Measurements from ENCODE around the gene FBN2.
"Not testable (repeated sequence)": the region's sequence is repeated elsewhere in the genome, so short reads cannot be mapped to it uniquely, and the experiment has no call there.

The FBN2 gene

GRCh38 chr5:128475693-128476092 is 62.4 kb downstream of the FBN2 start:
- DNase-seq: no peak

DNA sequence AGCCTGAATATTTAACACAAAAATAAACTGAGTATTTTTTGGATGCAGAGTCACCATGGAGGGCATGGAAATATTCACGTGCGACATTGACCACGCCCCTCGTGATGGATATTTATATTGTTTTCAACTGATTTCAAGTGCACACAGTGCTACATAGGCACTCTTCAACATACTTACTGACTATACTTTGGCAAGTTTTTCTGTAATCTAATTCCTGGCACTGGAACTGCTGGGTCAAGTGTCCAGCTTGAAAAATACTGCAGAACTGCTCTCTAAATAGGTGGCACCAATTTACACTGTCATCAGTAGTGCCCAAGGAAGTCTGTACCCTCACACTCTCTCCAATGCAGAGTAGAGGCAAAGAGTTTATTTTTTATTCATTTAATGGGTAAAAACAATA is 65.1 kb downstream of the FBN2 start:
- DNase-seq: no peak

GRCh38 chr5:128472036-128472435 is 66.0 kb downstream of the FBN2 start:
- DNase-seq: no peak

GRCh38 chr5:128470663-128471062 is 67.4 kb downstream of the FBN2 start:
- DNase-seq: no peak

DNA sequence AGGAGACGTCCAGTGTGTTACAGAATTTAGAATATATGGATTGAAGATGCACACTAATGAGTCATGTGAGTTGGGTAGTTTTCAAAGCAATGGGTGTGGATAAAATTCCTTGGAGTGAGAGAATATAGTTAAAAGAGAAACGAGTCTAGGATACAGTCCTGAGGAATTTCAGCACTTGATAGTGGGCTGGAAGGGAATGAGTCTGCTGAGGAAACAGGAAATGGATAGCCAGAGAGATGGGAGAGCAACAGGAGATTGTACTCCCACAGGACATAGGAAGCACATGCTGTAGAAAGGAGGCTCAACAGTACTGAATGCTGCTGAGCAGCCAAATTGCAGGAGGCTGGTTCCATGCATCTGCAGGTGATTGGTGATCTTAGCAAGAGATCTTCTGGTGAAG is 68.1 kb downstream of the FBN2 start:
- DNase-seq: no peak

- DNase-seq: no peak
Observed at GRCh38 chr5:128466980-128467379, 71.1 kb downstream of the FBN2 start.

DNA sequence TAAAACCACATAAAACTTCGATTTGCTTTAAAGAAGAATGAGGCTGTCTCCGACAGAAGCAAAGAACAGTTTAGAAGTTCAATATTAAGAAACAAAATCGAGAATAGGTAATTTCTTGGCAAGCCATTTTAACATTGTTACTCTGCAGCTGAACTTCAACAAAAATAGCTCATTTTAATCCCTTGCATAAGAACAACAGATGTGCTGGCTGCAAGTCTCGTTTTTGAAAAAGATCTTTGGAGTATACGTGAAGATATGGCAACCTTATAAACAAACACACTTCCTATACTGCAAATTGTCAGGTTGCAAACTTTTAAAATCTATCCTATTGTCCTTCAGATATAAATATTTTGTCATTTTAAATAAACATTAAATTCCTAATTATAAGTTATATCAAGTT is 71.5 kb downstream of the FBN2 start:
- no peak for DNase-seq

GRCh38 chr5:128464596-128464995 is 73.4 kb downstream of the FBN2 start:
- DNase-seq: no peak

DNA sequence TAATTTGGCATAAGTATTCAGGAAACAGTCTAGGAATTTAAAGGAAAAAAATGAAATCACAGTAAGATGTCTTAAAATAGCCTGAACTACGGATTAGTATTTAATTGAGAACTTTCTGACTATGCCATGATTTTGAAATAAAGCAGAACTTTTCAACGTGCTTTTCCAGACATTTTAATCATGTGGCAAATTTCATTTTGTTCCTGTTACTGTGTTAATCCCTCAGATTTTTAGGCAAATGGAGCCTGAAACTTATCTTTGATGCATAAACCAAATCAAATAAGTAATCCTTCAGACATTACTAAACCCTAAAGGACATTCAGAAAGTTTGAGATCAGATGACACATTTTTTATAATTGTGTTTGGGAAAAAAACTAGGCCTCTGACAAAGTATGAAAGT is 75.7 kb downstream of the FBN2 start:
- DNase-seq: no peak

GRCh38 chr5:128457147-128457915 is 80.7 kb downstream of the FBN2 start:
- DNase-seq: not testable (repeated sequence)

- DNase-seq: no peak
Observed at GRCh38 chr5:128455841-128456361, 82.1 kb downstream of the FBN2 start.

DNA sequence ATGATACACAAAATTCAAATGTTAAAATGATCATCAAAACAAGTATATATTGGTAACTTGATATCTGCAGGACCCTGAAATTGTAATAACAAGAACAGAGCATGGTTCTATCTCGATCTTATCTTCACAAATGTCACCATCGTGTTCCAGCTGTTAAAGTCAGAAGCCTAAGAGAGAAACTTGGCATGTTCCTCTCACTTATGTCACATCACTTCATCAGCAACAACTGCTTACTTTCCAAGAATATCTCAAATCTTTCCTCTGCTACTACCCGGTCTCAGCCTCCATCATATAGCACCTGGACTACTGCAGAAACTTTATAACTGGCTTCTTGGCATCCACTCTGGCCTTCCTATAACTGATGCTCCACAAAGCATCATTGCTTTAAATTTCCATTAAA is 84.9 kb downstream of the FBN2 start:
- no peak for DNase-seq

DNA sequence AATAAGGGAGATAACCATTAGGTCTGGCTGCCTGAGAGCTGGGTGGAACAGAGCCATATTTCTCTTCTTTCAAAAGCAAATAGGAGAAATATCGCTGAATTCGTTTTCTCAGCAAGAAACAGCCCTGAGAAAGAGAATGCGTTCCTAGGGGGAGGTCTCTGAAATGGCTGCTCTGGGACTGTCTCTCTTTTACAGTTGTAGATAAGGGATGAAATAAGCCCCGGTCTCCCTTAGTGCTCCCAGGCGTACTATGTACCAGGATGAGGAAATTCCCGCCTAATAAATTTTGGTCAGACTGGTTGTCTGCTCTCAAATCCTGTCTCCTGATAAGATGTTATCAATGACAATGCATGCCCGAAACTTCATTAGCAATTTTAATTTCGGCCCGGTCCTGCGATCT is 90.8 kb downstream of the FBN2 start:
- not testable (repeated sequence) for DNase-seq

DNA sequence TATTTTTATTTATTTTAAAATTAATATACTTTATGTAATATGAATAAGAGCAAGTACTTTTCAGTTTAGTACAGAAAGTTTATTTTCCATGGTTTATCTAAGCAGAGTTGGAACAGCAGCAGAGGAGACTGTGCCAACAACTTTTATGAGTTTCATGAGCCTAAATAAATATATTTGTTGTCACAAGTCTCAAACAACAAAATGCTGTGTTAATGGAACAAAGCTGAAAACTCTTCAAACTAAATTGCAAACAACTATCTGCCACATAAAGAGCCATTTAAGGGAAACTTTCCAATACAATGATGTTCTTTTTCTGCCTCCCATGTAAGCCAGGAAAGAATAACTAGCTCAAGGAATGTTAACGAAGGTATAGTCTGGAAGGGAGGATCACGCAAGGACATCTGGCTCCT is 96.1 kb downstream of the FBN2 start:
- DNase-seq: no peak

- DNase-seq: no peak
Observed at GRCh38 chr5:128441165-128441564, 96.9 kb downstream of the FBN2 start.

DNA sequence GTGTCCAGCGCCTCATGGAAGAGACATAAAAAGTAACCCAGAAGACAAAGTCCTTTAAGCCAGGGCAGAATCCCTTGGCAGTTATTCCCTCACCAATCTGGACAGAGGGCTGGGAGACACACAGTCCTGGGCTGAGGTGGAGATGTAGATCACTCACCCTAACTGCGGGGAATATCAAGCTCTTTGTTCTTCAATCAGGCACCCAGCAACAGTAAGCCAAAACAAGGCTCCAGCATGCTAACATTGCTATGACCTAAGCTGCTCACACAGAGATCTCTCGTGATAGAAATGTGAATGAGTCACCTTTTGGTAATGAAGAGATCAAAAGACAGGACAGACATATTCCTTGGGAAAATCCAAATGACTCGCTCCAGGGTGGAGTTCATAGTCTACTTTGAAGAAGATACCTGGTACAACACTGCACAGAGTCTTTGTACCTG is 101.3 kb downstream of the FBN2 start:
- DNase-seq: no peak

DNA sequence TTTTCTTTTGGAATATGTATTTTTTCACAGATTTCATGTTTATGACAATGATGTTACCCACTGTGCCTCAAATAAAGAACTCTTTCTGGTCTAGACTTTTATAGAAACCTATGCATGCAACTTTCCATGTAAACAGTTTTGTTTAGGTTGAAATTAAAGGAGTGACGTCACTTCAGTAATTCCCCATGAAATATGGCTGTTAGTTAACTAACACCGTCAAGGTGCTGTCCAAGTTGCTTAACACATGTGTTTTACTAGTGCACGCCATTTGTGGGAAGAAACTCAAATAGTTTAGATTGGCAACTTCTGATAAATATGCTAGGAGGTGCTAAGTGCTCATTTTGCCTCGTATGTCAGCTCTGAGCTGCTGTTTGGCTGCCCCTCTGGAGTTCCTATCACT is 102.2 kb downstream of the FBN2 start:
- no peak for DNase-seq

- DNase-seq: no peak
Observed at GRCh38 chr5:128434993-128435392, 103.1 kb downstream of the FBN2 start.

- no peak for DNase-seq
Observed at GRCh38 chr5:128432913-128433440, 105.1 kb downstream of the FBN2 start.

DNA sequence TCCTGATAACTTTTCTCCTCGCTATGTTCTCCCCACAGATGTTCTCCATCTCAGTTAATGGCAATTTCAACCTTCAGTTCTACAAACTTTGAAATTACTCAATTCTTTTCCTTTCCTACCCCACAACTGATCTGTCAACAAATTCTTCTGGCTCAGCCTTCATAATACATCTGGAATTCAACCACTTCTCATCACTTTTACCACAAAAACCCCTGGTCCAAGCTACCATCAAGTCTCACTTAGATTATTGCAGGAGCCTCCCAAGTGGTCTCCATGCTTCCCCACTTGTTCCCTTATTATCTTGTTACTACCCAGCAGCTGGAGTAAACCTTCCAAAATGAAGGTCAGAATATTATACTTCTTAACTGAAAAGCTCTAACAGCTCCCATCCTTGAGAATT is 110.1 kb downstream of the FBN2 start:
- DNase-seq: no peak

GRCh38 chr5:128426090-128426534 is 111.9 kb downstream of the FBN2 start:
- DNase-seq: no peak

- DNase-seq: no peak
Observed at GRCh38 chr5:128424646-128425045, 113.4 kb downstream of the FBN2 start.

GRCh38 chr5:128422612-128423011 is 115.4 kb downstream of the FBN2 start:
- DNase-seq: no peak

DNA sequence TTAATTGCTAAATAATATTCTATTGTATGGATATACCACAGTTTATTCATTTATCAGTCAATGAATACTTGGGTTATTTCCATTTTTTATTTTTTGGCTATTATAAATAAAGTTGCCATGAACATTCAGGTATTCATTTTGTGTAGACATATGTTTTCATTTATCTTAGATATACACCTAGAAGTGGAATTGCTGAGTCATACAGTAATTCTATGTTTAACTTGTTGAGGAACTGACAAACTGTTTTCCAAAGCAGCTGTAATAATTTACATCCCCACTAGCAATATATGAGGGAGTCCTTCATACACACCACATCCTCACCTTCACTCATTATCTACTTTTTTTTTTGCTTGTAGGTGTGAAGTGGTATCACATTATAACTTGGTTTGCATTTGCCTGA is 123.6 kb downstream of the FBN2 start:
- no peak for DNase-seq

DNA sequence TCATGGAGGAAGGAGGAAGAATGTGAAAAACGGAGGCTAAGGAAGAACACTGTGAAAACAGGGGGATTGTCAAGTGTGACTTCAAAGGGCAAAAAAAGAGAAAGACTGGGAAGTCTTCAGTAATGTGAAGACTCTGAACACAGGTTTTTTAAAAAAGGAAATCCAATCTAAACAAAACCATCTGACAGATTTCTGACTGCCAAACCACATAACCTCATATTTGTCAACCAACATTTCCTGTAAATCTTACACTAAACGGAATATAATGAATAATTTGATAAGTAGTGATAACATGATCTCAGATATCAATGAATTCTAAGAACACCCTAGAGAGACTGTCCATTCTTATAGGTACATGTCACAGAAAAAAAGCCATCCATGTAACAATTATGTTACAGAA is 124.7 kb downstream of the FBN2 start:
- DNase-seq: no peak

Data from activated CD4-positive, alpha-beta T cell treated with anti-CD3 and anti-CD28 coated beads for 1 hour (primary cell).